Right lobe of liver (tissue), 6 donors: ENCODE measurements around the gene TTF1. TPM values are rescaled to one million over a fixed set of nuclear protein-coding genes. Genes with fewer than 3 reads are reported as not detected.

ENCODE experiments used
- ATAC-seq, 4 donors: fragments of 200-7000 bp; cut with Tn5 transposase; one replicate each; pipeline ENCODE4 v1.9.1; 2020; ENCODE audit warnings: mild to moderate bottlenecking in 4 of 4, moderate library complexity in 4 of 4
- DNase-seq, 3 donors: peaks; one replicate each; pipeline ENCODE4 v3.0.0-alpha.2; 2020
- H3K27ac ChIP-seq, 3 donors: fragments of 200-600 bp; one replicate each; pipeline ENCODE4 v1.8.0; 2022
- H3K27me3 ChIP-seq, 2 donors: fragments of 200-600 bp; one replicate each; pipeline ENCODE4 v1.8.0; 2022
- H3K36me3 ChIP-seq, 4 donors: fragments of 200-600 bp; sonication (generic) in 1 of 4; one replicate each; pipeline versions ENCODE4 v1.5.1 to v1.8.0; 2017 to 2022; ENCODE audit warnings: control low read depth in 1 of 4
- H3K4me1 ChIP-seq, 4 donors: fragments of 200-600 bp; sonication (generic) in 1 of 4; one replicate each; pipeline versions ENCODE4 v1.5.1 to v1.8.0; 2017 to 2022; ENCODE audit warnings: control low read depth in 1 of 4
- H3K4me3 ChIP-seq, 3 donors: fragments of 200-600 bp; one replicate each; pipeline ENCODE4 v1.8.0; 2022
- H3K9me3 ChIP-seq, 4 donors: fragments of 200-600 bp; sonication (generic) in 1 of 4; one replicate each; pipeline versions ENCODE4 v1.5.1 to v1.8.0; 2017 to 2022; ENCODE audit warnings: control low read depth in 1 of 4
- CTCF ChIP-seq, 4 donors: fragments of 200-600 bp in 3 of 4; fragments of 450-650 bp in 1 of 4; IDR thresholded peaks; one replicate each; pipeline versions ENCODE4 v1.5.1 to v1.8.0; 2016 to 2022; ENCODE audit warnings: antibody characterized with exemption in 4 of 4, mild to moderate bottlenecking in 2 of 4
- POLR2A ChIP-seq: fragments of 450-650 bp; IDR thresholded peaks from one replicate; pipeline ENCODE4 v1.6.1; 2017; ENCODE audit warnings: antibody characterized with exemption, mild to moderate bottlenecking
- WGBS: methylation state at CpG from one replicate; pipeline ENCODE4 v1.1.6; 2018; ENCODE audit warnings: low coverage, low lambda C conversion rate; ENCODE audit not compliant: insufficient coverage; ENCODE audit errors: missing lambda C conversion rate; 5-methylcytosine and 5-hydroxymethylcytosine counted together
- intact Hi-C, 2 donors: fragments of 100-400 bp; cut with DNase I; formaldehyde crosslinking; loops; one replicate each; pipeline versions ENCODE4 v1.11.2 to v1.14.1; 2022
- total RNA-seq, 6 experiments: library from RNA; depleted of rRNA in 2 of 6; stranded (reverse); fragments of >200 nt in 2 of 6; fragmentation: NEBNext Ultra II Directional in 3 of 6; extraction: Animal tissue kit (Norgen Biotek cat#: 25700) in 3 of 6; gene quantifications; one replicate each; pipeline versions ENCODE4 v1.1.0 to v1.2.4, GENCODE V29; 2016 to 2023
- donor health status: DM: no; HTN: yes; CAD: no.
- donor health status: DM: no; HTN: no; CAD: no.
- donor health status: DM: no; HTN: no; CAD: no.
- donor health status: DM: no; HTN: yes; CAD: no.
- donor health status: DM: no; HTN: yes; CAD: no.

The TTF1 gene
- total RNA-seq, 6 experiments from 2014 or later: 2.2 to 6.0 (median 3.4) TPM

DNA sequence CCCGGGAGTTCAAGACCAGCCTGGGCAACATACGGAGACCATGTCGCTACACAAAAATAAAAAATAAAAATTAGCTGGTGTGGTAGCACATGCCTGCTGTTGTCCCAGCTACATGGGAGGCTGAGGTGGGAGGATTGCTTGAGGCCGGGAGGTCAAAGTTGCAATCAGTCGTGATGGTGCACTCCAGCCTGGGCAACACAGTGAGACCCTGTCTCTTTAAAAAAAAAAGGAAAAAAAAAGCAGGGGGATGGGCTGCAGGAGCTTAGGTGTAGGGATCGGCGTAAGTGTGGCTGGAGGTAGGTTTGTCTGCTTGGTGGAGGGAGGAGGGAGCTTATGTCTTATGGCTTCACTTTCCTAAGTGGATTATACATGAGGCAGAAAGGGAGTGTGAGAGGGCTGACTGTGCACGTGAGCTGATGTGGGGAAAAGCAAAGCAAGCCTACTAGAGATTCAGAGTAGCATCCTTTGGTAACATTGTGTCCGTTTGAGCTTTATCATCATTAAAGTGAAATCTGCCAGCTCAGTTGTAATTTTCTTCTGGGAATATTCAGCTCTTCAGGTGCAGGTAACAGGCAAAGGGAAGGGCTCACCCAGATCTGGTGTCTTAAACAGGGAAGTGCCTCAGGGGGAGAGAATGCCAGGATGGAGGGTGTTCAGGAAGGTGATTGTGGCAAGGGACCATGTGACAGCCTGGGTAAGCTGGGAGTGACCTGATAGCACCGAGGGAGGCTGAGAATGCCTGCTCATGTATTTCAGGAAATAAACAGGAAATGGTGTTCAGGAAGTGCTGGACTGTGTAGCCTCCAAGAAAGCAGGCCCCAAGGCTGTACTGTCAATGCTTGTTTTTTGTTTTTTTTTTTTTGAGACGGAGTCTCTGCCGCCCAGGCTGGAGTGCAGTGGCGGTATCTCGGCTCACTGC, 34.2 kb downstream of the TTF1 start:
- Histone ChIP-seq H3K4me3 (no peak overlapping the region), H3K36me3 (no peaks in the 10 kb centered on the region), H3K27ac (peak overlapping the region; percentile 51 to 61 (median 52)), H3K9me3 (no peaks in the 10 kb centered on the region), H3K27me3 (no peaks in the 10 kb centered on the region), H3K4me1 (no peaks in the 10 kb centered on the region)
- TF ChIP-seq CTCF (IDR thresholded peaks at IDR 0.05) (no peak), POLR2A (no peak)
- 55% methylated on average over 13 of the region's 14 CpGs for WGBS
- ATAC-seq (peak; percentile 88 to 95 (median 94)), DNase-seq (peak; percentile 46 to 65 (median 60))
- intact Hi-C loops: no loop called here

GRCh38 chr9:132370592-132370991, 36.0 kb downstream of the TTF1 start:
- no peaks in the 10 kb centered on the region for H3K36me3 ChIP-seq
- no peak overlapping the region for H3K27ac ChIP-seq
- 73% methylated on average over 3 of the region's 4 CpGs for WGBS
- no peak overlapping the region for H3K4me3 ChIP-seq
- DNase-seq (no peak), ATAC-seq (no peak)
- intact Hi-C loops: no loop called here
- no peaks in the 10 kb centered on the region for H3K27me3 ChIP-seq
- no peak for TF ChIP-seq CTCF (IDR thresholded peaks at IDR 0.05)
- no peak for TF ChIP-seq POLR2A
- H3K9me3 ChIP-seq: no peaks in the 10 kb centered on the region
- no peaks in the 10 kb centered on the region for H3K4me1 ChIP-seq

DNA sequence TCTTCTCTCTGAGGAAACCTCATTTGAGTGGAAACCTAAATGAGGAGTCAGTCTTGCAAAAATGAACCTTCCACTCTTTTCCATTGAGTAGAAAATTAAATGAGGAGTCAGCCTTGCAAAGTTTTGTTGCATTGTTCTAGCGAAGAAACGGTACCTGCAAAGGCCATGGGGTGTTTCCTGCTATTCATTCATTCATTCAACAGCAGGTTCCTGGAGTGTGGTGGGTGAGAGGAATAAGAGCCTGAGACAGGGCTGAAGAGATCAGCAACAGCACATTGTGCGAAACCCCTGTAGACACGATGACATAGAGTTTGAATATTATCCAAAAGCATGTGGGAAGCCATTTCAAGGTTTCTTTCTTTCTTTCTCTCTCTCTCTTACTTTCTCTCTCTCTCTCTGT, 37.2 kb downstream of the TTF1 start:
- no peaks in the 10 kb centered on the region for H3K36me3 ChIP-seq
- ATAC-seq (no peak), DNase-seq (no peak)
- no peak for TF ChIP-seq POLR2A
- no peak for TF ChIP-seq CTCF (IDR thresholded peaks at IDR 0.05)
- H3K27me3 ChIP-seq: no peaks in the 10 kb centered on the region
- no peak overlapping the region for H3K4me3 ChIP-seq
- no peak overlapping the region for H3K27ac ChIP-seq
- intact Hi-C loops: no loop called here
- 83% methylated on average over 2 of the region's 4 CpGs for whole genome bisulfite sequencing
- no peaks in the 10 kb centered on the region for H3K4me1 ChIP-seq
- H3K9me3 ChIP-seq: no peaks in the 10 kb centered on the region

DNA sequence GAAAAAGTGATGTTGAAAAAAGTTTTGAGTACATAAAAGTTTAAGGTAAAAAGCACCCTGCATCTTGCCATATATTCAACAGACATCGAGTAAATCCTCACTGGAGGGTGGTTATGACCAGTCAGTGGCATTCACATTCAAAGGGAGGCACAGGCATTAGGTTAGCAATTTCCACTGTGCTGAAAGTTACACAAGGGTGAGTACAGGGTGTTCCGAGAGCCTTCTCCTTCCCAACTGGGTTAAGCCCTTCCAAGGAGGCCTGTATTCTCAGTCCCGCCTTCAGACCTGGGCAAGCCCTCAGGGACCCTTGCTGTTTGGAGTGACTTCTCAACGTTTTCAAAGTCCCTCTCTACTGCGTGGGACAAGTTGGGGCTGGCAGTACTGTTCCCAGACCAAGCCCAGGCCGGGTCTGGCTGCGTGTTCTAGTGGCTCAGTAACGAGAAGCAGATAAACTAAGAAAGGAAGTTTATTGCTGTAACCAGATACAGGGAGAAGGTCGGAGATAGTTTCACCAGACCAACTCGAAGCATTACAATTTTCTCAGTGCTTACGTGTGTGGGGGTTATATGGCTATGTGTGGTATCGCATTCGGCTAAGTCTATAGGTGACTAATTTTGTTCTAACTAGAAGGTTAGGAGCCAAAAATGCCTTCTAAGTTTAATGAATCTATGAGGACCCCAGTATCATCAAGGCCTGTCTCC, 38.9 kb downstream of the TTF1 start:
- no peaks in the 10 kb centered on the region for H3K4me1 ChIP-seq
- DNase-seq (no peak), ATAC-seq (peak; percentile 14 to 65 (median 36))
- H3K9me3 ChIP-seq: no peaks in the 10 kb centered on the region
- intact Hi-C loops: no loop called here
- H3K27ac ChIP-seq: peak overlapping the region in 1 of 3 donors; percentile 33
- 58% methylated on average over 13 of the region's 13 CpGs for WGBS
- TF ChIP-seq POLR2A (no peak), CTCF (IDR thresholded peaks at IDR 0.05) (no peak)
- no peak overlapping the region for H3K4me3 ChIP-seq
- H3K27me3 ChIP-seq: no peaks in the 10 kb centered on the region
- H3K36me3 ChIP-seq: no peaks in the 10 kb centered on the region
